Transverse colon (tissue), 4 donors: ENCODE data around the gene MCRIP2.

Experiments used
- POLR2AphosphoS5 ChIP-seq, 3 donors: sonication (generic); formaldehyde crosslinking; IDR thresholded peaks; one replicate each; pipeline ENCODE4 v1.6.1; 2016; ENCODE audit warnings: antibody characterized with exemption in 3 of 3
- TF ChIP-seq, protein P1 (sequence below), 5 experiments: fragments of 200-600 bp in 3 of 5; fragments of 450-650 bp in 2 of 5; sonication (generic) in 3 of 5; IDR thresholded peaks; 1 replicate in 2 of 5; 2 replicates in 3 of 5; pipeline ENCODE4 v1.5.1; 2016 to 2017; ENCODE audit warnings: antibody characterized with exemption in 5 of 5, inconsistent platforms in 3 of 5, mild to moderate bottlenecking in 2 of 5, moderate library complexity in 1 of 5

- TF ChIP-seq, protein P1, sequence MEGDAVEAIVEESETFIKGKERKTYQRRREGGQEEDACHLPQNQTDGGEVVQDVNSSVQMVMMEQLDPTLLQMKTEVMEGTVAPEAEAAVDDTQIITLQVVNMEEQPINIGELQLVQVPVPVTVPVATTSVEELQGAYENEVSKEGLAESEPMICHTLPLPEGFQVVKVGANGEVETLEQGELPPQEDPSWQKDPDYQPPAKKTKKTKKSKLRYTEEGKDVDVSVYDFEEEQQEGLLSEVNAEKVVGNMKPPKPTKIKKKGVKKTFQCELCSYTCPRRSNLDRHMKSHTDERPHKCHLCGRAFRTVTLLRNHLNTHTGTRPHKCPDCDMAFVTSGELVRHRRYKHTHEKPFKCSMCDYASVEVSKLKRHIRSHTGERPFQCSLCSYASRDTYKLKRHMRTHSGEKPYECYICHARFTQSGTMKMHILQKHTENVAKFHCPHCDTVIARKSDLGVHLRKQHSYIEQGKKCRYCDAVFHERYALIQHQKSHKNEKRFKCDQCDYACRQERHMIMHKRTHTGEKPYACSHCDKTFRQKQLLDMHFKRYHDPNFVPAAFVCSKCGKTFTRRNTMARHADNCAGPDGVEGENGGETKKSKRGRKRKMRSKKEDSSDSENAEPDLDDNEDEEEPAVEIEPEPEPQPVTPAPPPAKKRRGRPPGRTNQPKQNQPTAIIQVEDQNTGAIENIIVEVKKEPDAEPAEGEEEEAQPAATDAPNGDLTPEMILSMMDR (IDR thresholded peaks at IDR 0.05), result no peak
- TF ChIP-seq POLR2AphosphoS5 (IDR thresholded peaks at IDR 0.05), result no peak
These were observed 29.1 kb downstream of the MCRIP2 start for GRCh38 chr16:670485-671352.
